GM23248 (cell line): ENCODE measurements around the gene AGAP1.

Experiments
- EZH2 ChIP-seq: fragments of 200-600 bp; sonication (generic); IDR thresholded peaks from 2 replicates; pipeline ENCODE4 v1.6.1; 2018; ENCODE audit warnings: antibody characterized with exemption, mild to moderate bottlenecking; ENCODE audit not compliant: insufficient read depth, poor library complexity, severe bottlenecking
- EZH2phosphoT487 ChIP-seq: fragments of 200-600 bp; sonication (generic); IDR thresholded peaks from 2 replicates; pipeline ENCODE4 v1.6.1; 2018; ENCODE audit warnings: antibody characterized with exemption, moderate library complexity, mild to moderate bottlenecking, low read depth; ENCODE audit not compliant: insufficient read depth

GRCh38 chr2:235768606-235769005 is 274.8 kb downstream of the AGAP1 start:
- no peak for TF ChIP-seq EZH2
- TF ChIP-seq EZH2phosphoT487: no peak
